HepG2 (cell line): ENCODE measurements around the gene YY1. TPM values are rescaled to one million over a fixed set of nuclear protein-coding genes. Genes with fewer than 3 reads are reported as not detected.

ENCODE experiments used
- ATAC-seq: fragments of 200-7000 bp; cut with Tn5 transposase; 3 replicates; pipeline ENCODE4 v1.9.1; 2020; ENCODE audit warnings: mild to moderate bottlenecking, moderate library complexity
- BruUV-seq: library from RNA; stranded (reverse); fragments of 400-500 nt; replicated peaks from 2 replicates; lab custom pipeline; 2021; lab: Mats Ljungman, UMichigan
- CTCF ChIA-PET: fragments of 300-600 bp; formaldehyde crosslinking; extraction: SDS; loops from one replicate; lab custom pipeline; 2021; ENCODE audit warnings: low total read pairs, inconsistent platforms, low intra/inter-chr PET ratio; lab: Yijun Ruan, JAX
- POLR2A ChIA-PET: fragments of 350-600 bp; sonication (Branson Sonifier 250); formaldehyde crosslinking; loops from one replicate; lab custom pipeline; 2020; ENCODE audit warnings: antibody characterized with exemption, inconsistent platforms; lab: Yijun Ruan, JAX
- DNase-seq: peaks from one replicate; pipeline ENCODE4 v3.0.0-alpha.2; 2015; ENCODE audit warnings: low spot score
- FAIRE-seq: peaks from 3 replicates; lab custom pipeline; 2011; peaks lifted over from hg19 to GRCh38; lab: Jason Lieb, UNC
- H2AFZ ChIP-seq: one replicate; pipeline ENCODE4 v1.6.1; 2011; ENCODE audit warnings: low read length, inconsistent platforms
- H3K27ac ChIP-seq: fragments of 300-600 bp; 3 replicates; pipeline ENCODE4 v1.8.0; 2011; ENCODE audit warnings: mixed run types, mild to moderate bottlenecking, mixed read lengths, low read length, inconsistent platforms; ENCODE audit not compliant: insufficient read depth; ENCODE audit errors: extremely low read length
- H3K27me3 ChIP-seq, 2 experiments: fragments of 200-600 bp in 1 of 2; 2 replicates in 1 of 2; 3 replicates in 1 of 2; pipeline versions ENCODE4 v1.6.0 to v1.8.0; 2011; ENCODE audit warnings: low read length in 2 of 2, mild to moderate bottlenecking in 2 of 2, moderate library complexity in 2 of 2, inconsistent platforms in 1 of 2; ENCODE audit not compliant: insufficient read depth in 2 of 2, control insufficient read depth in 1 of 2
- H3K36me3 ChIP-seq, 2 experiments: fragments of 200-600 bp in 1 of 2; replicated peaks in 1 of 2; 2 replicates in 1 of 2; 3 replicates in 1 of 2; pipeline versions ENCODE4 v1.5.1 to v1.8.0; 2011; ENCODE audit warnings: low read length in 2 of 2, inconsistent platforms in 1 of 2; ENCODE audit not compliant: insufficient read depth in 2 of 2, control insufficient read depth in 1 of 2
- H3K4me1 ChIP-seq: 2 replicates; pipeline ENCODE4 v1.5.1; 2012; ENCODE audit warnings: low read length, inconsistent platforms; ENCODE audit not compliant: insufficient read depth
- H3K4me2 ChIP-seq: 2 replicates; pipeline ENCODE4 v1.6.0; 2011; ENCODE audit warnings: low read depth, low read length, inconsistent platforms
- H3K4me3 ChIP-seq, 3 experiments: fragments of 200-600 bp in 1 of 3; sonication (generic), shearing (Covaris generic) in 1 of 3; replicated peaks in 1 of 3; 2 replicates each; pipeline ENCODE4 v1.5.1; 2011 to 2016; ENCODE audit warnings: low read length in 3 of 3, inconsistent platforms in 2 of 3, low read depth in 2 of 3, mild to moderate bottlenecking in 2 of 3, control low read depth in 1 of 3, mixed read lengths in 1 of 3; ENCODE audit not compliant: insufficient read depth in 1 of 3
- H3K79me2 ChIP-seq: one replicate; pipeline ENCODE4 v1.6.1; 2011; ENCODE audit warnings: low read length, inconsistent platforms; ENCODE audit not compliant: insufficient read depth
- H3K9ac ChIP-seq: 2 replicates; pipeline ENCODE4 v1.6.0; 2011; ENCODE audit warnings: mild to moderate bottlenecking, low read depth, low read length, inconsistent platforms; ENCODE audit not compliant: insufficient read depth
- H3K9me3 ChIP-seq: 2 replicates; pipeline ENCODE4 v1.5.1; 2012; ENCODE audit warnings: mild to moderate bottlenecking, low read length
- H4K20me1 ChIP-seq: 2 replicates; pipeline ENCODE4 v1.6.0; 2011; ENCODE audit warnings: inconsistent platforms, mild to moderate bottlenecking, low read length, moderate library complexity; ENCODE audit not compliant: insufficient read depth
- GPN1 ChIP-seq: sonication (generic); formaldehyde crosslinking; IDR thresholded peaks from 2 replicates; pipeline ENCODE4 v1.5.1; 2020; ENCODE audit warnings: missing genetic modification reagents, borderline replicate concordance
- HDAC1 ChIP-seq: sonication (generic); formaldehyde crosslinking; IDR thresholded peaks from 2 replicates; pipeline ENCODE4 v1.5.1; 2020; ENCODE audit warnings: mild to moderate bottlenecking, missing genetic modification reagents
- NFRKB ChIP-seq: fragments of 450-650 bp; IDR thresholded peaks from 2 replicates; pipeline ENCODE4 v1.6.1; 2017
- NR2F2 ChIP-seq: IDR thresholded peaks from 2 replicates; pipeline ENCODE4 v1.6.1; 2012; ENCODE audit warnings: low read depth, inconsistent platforms, borderline replicate concordance
- PHF21A ChIP-seq: sonication (generic); formaldehyde crosslinking; IDR thresholded peaks from 2 replicates; pipeline ENCODE4 v1.5.0; 2020; ENCODE audit warnings: mild to moderate bottlenecking, missing genetic modification reagents
- POLR2G ChIP-seq: fragments of 200-400 bp; formaldehyde crosslinking; IDR thresholded peaks from 2 replicates; pipeline ENCODE4 v1.6.1; 2018; ENCODE audit warnings: mild to moderate bottlenecking, low read depth, low read length, moderate library complexity
- RORA ChIP-seq: sonication (generic); formaldehyde crosslinking; IDR thresholded peaks from 2 replicates; pipeline ENCODE4 v1.5.0; 2020; ENCODE audit warnings: mild to moderate bottlenecking, missing genetic modification reagents, moderate library complexity
- SRSF4 ChIP-seq: fragments of 200-400 bp; formaldehyde crosslinking; IDR thresholded peaks from one replicate; pipeline ENCODE4 v1.6.1; 2018; ENCODE audit warnings: mild to moderate bottlenecking, low read depth, low read length, moderate library complexity; ENCODE audit not compliant: poor library complexity, severe bottlenecking
- TP53 ChIP-seq: sonication (generic); formaldehyde crosslinking; conservative IDR thresholded peaks from 2 replicates; pipeline ENCODE4 v1.4.0; 2020; ENCODE audit warnings: missing genetic modification reagents
- UBTF ChIP-seq: sonication (generic); formaldehyde crosslinking; IDR thresholded peaks from 2 replicates; pipeline ENCODE4 v1.4.0; 2020; ENCODE audit warnings: mild to moderate bottlenecking, missing genetic modification reagents
- ZNF143 ChIP-seq: sonication (generic); formaldehyde crosslinking; IDR thresholded peaks from 2 replicates; pipeline ENCODE4 v1.4.0; 2020; ENCODE audit warnings: missing genetic modification reagents
- ZNF224 ChIP-seq: sonication (generic); formaldehyde crosslinking; IDR thresholded peaks from 2 replicates; pipeline ENCODE4 v1.5.0; 2020; ENCODE audit warnings: mild to moderate bottlenecking, missing genetic modification reagents
- ZNF569 ChIP-seq: sonication (generic); formaldehyde crosslinking; IDR thresholded peaks from 2 replicates; pipeline ENCODE4 v1.5.0; 2020; ENCODE audit warnings: mild to moderate bottlenecking, missing genetic modification reagents, moderate library complexity, borderline replicate concordance
- ZNF598 ChIP-seq: sonication (generic); formaldehyde crosslinking; IDR thresholded peaks from 2 replicates; pipeline ENCODE4 v1.5.1; 2020; ENCODE audit warnings: mild to moderate bottlenecking, missing genetic modification reagents, borderline replicate concordance
- WGBS: methylation state at CpG from one replicate; pipeline ENCODE4 v1.1.6; 2017; ENCODE audit warnings: low lambda C conversion rate; 5-methylcytosine and 5-hydroxymethylcytosine counted together
- in situ Hi-C: cut with HindIII; loops from 2 replicates; pipeline ENCODE4 v1.10.0; 2017; ENCODE audit warnings: low pct_unique_long_range_greater_than_20kb; ENCODE audit not compliant: extremely low pct_ligation_motif_present
- intact Hi-C: fragments of 100-400 bp; cut with micrococcal nuclease; formaldehyde crosslinking; loops from one replicate; pipeline ENCODE4 v1.10.0; 2022; ENCODE audit not compliant: unreplicated experiment
- polyA plus RNA-seq, 8 experiments: library from polyadenylated mRNA; depleted of rRNA in 3 of 8; stranded (reverse) in 7 of 8; unstranded in 1 of 8; fragments of >200 nt; fragmentation: Illumina TruSeq in 4 of 8; extraction: Trizol in 4 of 8; gene quantifications; 2 replicates each; pipeline versions ENCODE4 v1.2.1 to v1.2.3, GENCODE V29; 2011 to 2016; ENCODE audit warnings: low read depth in 4 of 8, missing spikeins in 1 of 8, mixed read lengths in 1 of 8; ENCODE audit not compliant: insufficient read depth in 1 of 8
- total RNA-seq, 5 experiments: library from RNA; depleted of rRNA; stranded (reverse); fragments of >200 nt; fragmentation: Illumina TruSeq; extraction: Trizol; gene quantifications; 2 replicates each; pipeline ENCODE4 v1.2.3, GENCODE V29; 2016; ENCODE audit warnings: low read depth in 1 of 5
- TF ChIP-seq, protein P1 (sequence below): sonication (generic); formaldehyde crosslinking; IDR thresholded peaks from 2 replicates; pipeline ENCODE4 v1.8.0; 2022; ENCODE audit warnings: mild to moderate bottlenecking, missing genetic modification reagents, moderate library complexity

YY1 gene
- total and polyA plus RNA-seq, 2 of the 13 experiments (the other 11 are each of a cell fraction or from before 2014, with no cell fraction given), result 29.4 to 68.1 TPM

- no peak overlapping the region for H3K9ac ChIP-seq
- no peak for TF ChIP-seq ZNF569 (CRISPR knock-in tag)
- TF ChIP-seq, all 625 proteins: peak for 0
- WGBS, result 94% methylated on average over 4 of the region's 4 CpGs
- Histone ChIP-seq H2AFZ (no peak overlapping the region), H3K36me3 (no peaks in the 10 kb centered on the region), H3K4me2 (no peak overlapping the region), H3K9me3 (no peaks in the 10 kb centered on the region), H3K27me3 (no peaks in the 10 kb centered on the region), H4K20me1 (no peaks in the 10 kb centered on the region), H3K79me2 (no peaks in the 10 kb centered on the region), H3K4me3 (no peak overlapping the region), H3K4me1 (peaks cover 52% of the 10 kb centered on the region), H3K27ac (no peak overlapping the region)
- intact Hi-C loops (no loop called here), in situ Hi-C loops (no loop called here)
- no TSS peak for BruUV-seq
- ChIA-PET POLR2A (interaction anchor here (0.8 to 3.8 kb wide), 3 partner anchors 10 to 19 kb away, joined by 4 to 48 read pairs (median 38); no protein-coding TSS in a partner anchor), CTCF (no interaction called here)
- ATAC-seq, result no peak
- FAIRE-seq, result no peak
- no peak for DNase-seq
These were observed 35.8 kb upstream of the YY1 start for GRCh38 chr14:100203146-100203545.

GRCh38 chr14:100203962-100204834 is 34.7 kb upstream of the YY1 start:
- in situ Hi-C loops, result no loop called here
- Histone ChIP-seq H3K9ac (no peak overlapping the region), H3K27me3 (no peaks in the 10 kb centered on the region), H3K9me3 (no peaks in the 10 kb centered on the region), H3K36me3 (no peaks in the 10 kb centered on the region), H4K20me1 (no peaks in the 10 kb centered on the region), H3K4me3 (no peak overlapping the region; a peak in 1 of 6 replicates), H3K4me2 (peak overlapping the region; percentile 53), H3K4me1 (peaks cover 50% of the 10 kb centered on the region), H2AFZ (no peak overlapping the region), H3K27ac (peak overlapping the region; percentile 59), H3K79me2 (no peaks in the 10 kb centered on the region)
- BruUV-seq, result no TSS peak
- FAIRE-seq (peak; percentile 99), DNase-seq (peak; percentile 96), ATAC-seq (peak; percentile 89)
- CTCF ChIA-PET, result no interaction called here
- POLR2A ChIA-PET, result interaction anchor here (0.9 to 3.8 kb wide), 6 partner anchors 9 to 68 kb away, joined by 3 to 48 read pairs (median 22); no protein-coding TSS in a partner anchor
- WGBS, result 10% methylated on average over 4 of the region's 4 CpGs
- intact Hi-C loops, result loop anchor here (2.0 kb wide), 1 partner anchor 37 kb away; no protein-coding TSS in a partner anchor
- TF ChIP-seq NR2F2, result peak; percentile 78
- TF ChIP-seq, protein P1, sequence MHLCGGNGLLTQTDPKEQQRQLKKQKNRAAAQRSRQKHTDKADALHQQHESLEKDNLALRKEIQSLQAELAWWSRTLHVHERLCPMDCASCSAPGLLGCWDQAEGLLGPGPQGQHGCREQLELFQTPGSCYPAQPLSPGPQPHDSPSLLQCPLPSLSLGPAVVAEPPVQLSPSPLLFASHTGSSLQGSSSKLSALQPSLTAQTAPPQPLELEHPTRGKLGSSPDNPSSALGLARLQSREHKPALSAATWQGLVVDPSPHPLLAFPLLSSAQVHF, result no peak
- TF ChIP-seq GPN1 (CRISPR knock-in tag), result no peak
- TF ChIP-seq NFRKB, result no peak
- no peak for TF ChIP-seq POLR2G
- no peak for TF ChIP-seq SRSF4
- peak; percentile 76 for TF ChIP-seq HDAC1
- no peak for TF ChIP-seq ZNF598 (CRISPR knock-in tag)
- TF ChIP-seq RORA (CRISPR knock-in tag), result 0 out of 2 replicates have a peak, but pooled peaks have one; percentile 34
- TF ChIP-seq ZNF224 (CRISPR knock-in tag), result no peak
- TF ChIP-seq UBTF (CRISPR knock-in tag), result no peak
- peak; percentile 95 for TF ChIP-seq PHF21A
- no peak for TF ChIP-seq ZNF143 (CRISPR knock-in tag)
- no peak for TF ChIP-seq TP53 (CRISPR knock-in tag)
